Panc1 (cell line): ENCODE measurements around the gene ADAMTS13. TPM values are rescaled to one million over a fixed set of nuclear protein-coding genes. Genes with fewer than 3 reads are reported as not detected.

ENCODE experiments used
- ATAC-seq: fragments of 200-7000 bp; cut with Tn5 transposase; 2 replicates; pipeline ENCODE4 v1.9.1; 2020; ENCODE audit warnings: mild to moderate bottlenecking, moderate library complexity
- BruUV-seq: library from RNA; stranded (reverse); fragments of 400-500 nt; replicated peaks from 2 replicates; lab custom pipeline; 2021; lab: Mats Ljungman, UMichigan
- CTCF ChIA-PET: fragments of 300-600 bp; sonication (Branson Sonifier 250); formaldehyde crosslinking; loops from one replicate; lab custom pipeline; 2022; ENCODE audit warnings: antibody characterized with exemption; lab: Charles Lee
- POLR2A ChIA-PET: fragments of 300-600 bp; sonication (Branson Sonifier 250); formaldehyde crosslinking; loops from one replicate; lab custom pipeline; 2022; ENCODE audit warnings: antibody characterized with exemption; lab: Charles Lee
- DNase-seq: peaks from one replicate; pipeline ENCODE4 v3.0.0-alpha.2; 2010; ENCODE audit warnings: low read depth, low spot score
- H3K27ac ChIP-seq: 2 replicates; pipeline ENCODE4 v1.5.1; 2011; ENCODE audit warnings: mild to moderate bottlenecking, low read length, inconsistent platforms
- H3K27me3 ChIP-seq: fragments of 200-500 bp; sonication (Bioruptor generic); 2 replicates; pipeline ENCODE4 v1.6.0; 2014; ENCODE audit warnings: low read length, inconsistent platforms; ENCODE audit not compliant: control insufficient read depth, insufficient read depth
- H3K36me3 ChIP-seq: fragments of 200-500 bp; sonication (Bioruptor generic); 2 replicates; pipeline ENCODE4 v1.5.1; 2014; ENCODE audit warnings: inconsistent platforms, mild to moderate bottlenecking, low read length, moderate library complexity; ENCODE audit not compliant: control insufficient read depth, insufficient read depth
- H3K4me1 ChIP-seq: 2 replicates; pipeline ENCODE4 v1.5.1; 2011; ENCODE audit warnings: inconsistent platforms, mild to moderate bottlenecking, low read length, moderate library complexity; ENCODE audit not compliant: control insufficient read depth, insufficient read depth
- H3K4me3 ChIP-seq, 2 experiments: 2 replicates each; pipeline ENCODE4 v1.5.1; 2011 to 2012; ENCODE audit warnings: low read depth in 2 of 2, low read length in 2 of 2, mild to moderate bottlenecking in 2 of 2, inconsistent platforms in 1 of 2, moderate library complexity in 1 of 2
- H3K9me3 ChIP-seq: fragments of 200-500 bp; sonication (Bioruptor generic); 2 replicates; pipeline ENCODE4 v1.5.1; 2014; ENCODE audit warnings: low read depth, mild to moderate bottlenecking, inconsistent platforms, low read length, moderate library complexity; ENCODE audit not compliant: control insufficient read depth, insufficient read depth
- POLR2AphosphoS5 ChIP-seq: IDR thresholded peaks from 2 replicates; pipeline ENCODE4 v1.6.1; 2012; ENCODE audit warnings: mild to moderate bottlenecking, low read depth, low read length, moderate library complexity
- SIN3A ChIP-seq: IDR thresholded peaks from 2 replicates; pipeline ENCODE4 v1.6.1; 2012; ENCODE audit warnings: low read depth, mild to moderate bottlenecking, low read length, moderate library complexity, borderline replicate concordance; ENCODE audit not compliant: insufficient read depth
- TCF7L2 ChIP-seq: IDR thresholded peaks from 2 replicates; pipeline ENCODE4 v1.6.1; 2011; ENCODE audit warnings: mild to moderate bottlenecking, low read depth, low read length, inconsistent platforms
- in situ Hi-C: cut with HindIII; loops from 2 replicates; pipeline ENCODE4 v1.10.0; 2016; ENCODE audit warnings: low sequenced_read_pairs, low pct_unique_long_range_greater_than_20kb
- intact Hi-C: fragments of 100-400 bp; cut with micrococcal nuclease; formaldehyde crosslinking; loops from one replicate; pipeline ENCODE4 v1.10.0; 2022; ENCODE audit not compliant: unreplicated experiment
- total RNA-seq: library from RNA; stranded (reverse); gene quantifications from one replicate; pipeline ENCODE4 v1.2.1, GENCODE V29; 2021; ENCODE audit not compliant: unreplicated experiment
- TF ChIP-seq, protein P1 (sequence below): fragments of 450-650 bp; IDR thresholded peaks from 2 replicates; pipeline ENCODE4 v1.5.1; 2017; ENCODE audit warnings: mild to moderate bottlenecking
- TF ChIP-seq, protein P2 (sequence below), 2 experiments: IDR thresholded peaks; 2 replicates each; pipeline ENCODE4 v1.6.1; 2011 to 2012; ENCODE audit warnings: low read depth in 2 of 2, control low read depth in 1 of 2, low read length in 1 of 2, mild to moderate bottlenecking in 1 of 2, moderate library complexity in 1 of 2; ENCODE audit not compliant: insufficient read depth in 1 of 2

Gene ADAMTS13
- total RNA-seq, 1 experiment from 2014 or later: 3.4 TPM

DNA sequence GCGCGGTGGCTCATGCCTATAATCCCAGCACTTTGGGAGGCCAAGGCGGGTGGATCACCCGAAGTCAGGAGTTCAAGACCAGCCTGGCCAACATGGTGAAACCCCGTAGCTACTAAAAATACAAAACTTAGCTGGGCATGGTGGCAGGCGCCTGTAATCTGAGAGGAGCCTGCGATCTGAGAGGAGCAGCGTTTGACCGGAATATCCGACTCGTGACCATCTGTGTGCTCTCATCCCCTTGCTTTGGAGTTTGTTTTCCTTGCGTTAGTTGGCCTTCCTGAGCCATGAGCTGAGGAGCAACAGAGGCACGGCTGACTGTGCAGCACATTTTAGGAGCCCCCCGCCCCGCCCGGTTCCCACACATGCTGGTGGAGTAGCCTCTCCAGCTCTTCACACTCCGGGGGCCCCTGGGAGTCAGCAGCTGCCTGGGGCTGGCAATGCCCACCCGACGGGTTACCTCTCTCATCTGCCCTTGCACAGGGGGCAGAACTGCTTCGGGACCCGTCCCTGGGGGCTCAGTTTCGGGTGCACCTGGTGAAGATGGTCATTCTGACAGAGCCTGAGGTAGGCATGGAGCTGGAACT is 3.0 kb downstream of the ADAMTS13 start:
- in situ Hi-C loops: no loop called here
- H3K9me3 ChIP-seq: no peaks in the 10 kb centered on the region
- TF ChIP-seq, protein P1, sequence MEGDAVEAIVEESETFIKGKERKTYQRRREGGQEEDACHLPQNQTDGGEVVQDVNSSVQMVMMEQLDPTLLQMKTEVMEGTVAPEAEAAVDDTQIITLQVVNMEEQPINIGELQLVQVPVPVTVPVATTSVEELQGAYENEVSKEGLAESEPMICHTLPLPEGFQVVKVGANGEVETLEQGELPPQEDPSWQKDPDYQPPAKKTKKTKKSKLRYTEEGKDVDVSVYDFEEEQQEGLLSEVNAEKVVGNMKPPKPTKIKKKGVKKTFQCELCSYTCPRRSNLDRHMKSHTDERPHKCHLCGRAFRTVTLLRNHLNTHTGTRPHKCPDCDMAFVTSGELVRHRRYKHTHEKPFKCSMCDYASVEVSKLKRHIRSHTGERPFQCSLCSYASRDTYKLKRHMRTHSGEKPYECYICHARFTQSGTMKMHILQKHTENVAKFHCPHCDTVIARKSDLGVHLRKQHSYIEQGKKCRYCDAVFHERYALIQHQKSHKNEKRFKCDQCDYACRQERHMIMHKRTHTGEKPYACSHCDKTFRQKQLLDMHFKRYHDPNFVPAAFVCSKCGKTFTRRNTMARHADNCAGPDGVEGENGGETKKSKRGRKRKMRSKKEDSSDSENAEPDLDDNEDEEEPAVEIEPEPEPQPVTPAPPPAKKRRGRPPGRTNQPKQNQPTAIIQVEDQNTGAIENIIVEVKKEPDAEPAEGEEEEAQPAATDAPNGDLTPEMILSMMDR: no peak
- ChIA-PET POLR2A (no interaction called here), CTCF (interaction anchor here (0.6 kb wide), 1 partner anchor 63 kb away, joined by 5 read pairs; no protein-coding TSS in a partner anchor)
- BruUV-seq: no TSS peak
- H3K4me1 ChIP-seq: peaks cover 6% of the 10 kb centered on the region; the same call in 1 of the 2 replicates
- intact Hi-C loops: no loop called here
- DNase-seq (no peak), ATAC-seq (no peak)
- H3K27me3 ChIP-seq: no peaks in the 10 kb centered on the region
- no peaks in the 10 kb centered on the region for H3K36me3 ChIP-seq
- no peak overlapping the region for H3K4me3 ChIP-seq
- H3K27ac ChIP-seq: no peak overlapping the region

DNA sequence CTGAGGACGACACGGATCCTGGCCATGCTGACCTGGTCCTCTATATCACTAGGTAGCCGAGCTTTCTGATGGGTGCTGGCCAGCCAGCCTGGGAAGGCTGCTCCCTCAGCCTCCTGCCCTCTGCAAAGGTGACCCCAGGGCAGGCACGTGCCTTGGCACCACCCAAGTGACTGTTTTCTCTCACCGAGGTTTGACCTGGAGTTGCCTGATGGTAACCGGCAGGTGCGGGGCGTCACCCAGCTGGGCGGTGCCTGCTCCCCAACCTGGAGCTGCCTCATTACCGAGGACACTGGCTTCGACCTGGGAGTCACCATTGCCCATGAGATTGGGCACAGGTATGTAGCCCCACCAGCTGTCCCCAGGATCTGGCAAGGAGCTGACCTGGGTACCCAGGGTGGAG is 3.8 kb downstream of the ADAMTS13 start:
- ATAC-seq (no peak), DNase-seq (no peak)
- ChIA-PET POLR2A (no interaction called here), CTCF (no interaction called here)
- Histone ChIP-seq H3K9me3 (no peaks in the 10 kb centered on the region), H3K27me3 (no peaks in the 10 kb centered on the region), H3K4me3 (no peak overlapping the region), H3K27ac (no peak overlapping the region), H3K4me1 (peaks cover 6% of the 10 kb centered on the region; the same call in 1 of the 2 replicates), H3K36me3 (no peaks in the 10 kb centered on the region)
- TF ChIP-seq, protein P1: no peak
- TF ChIP-seq TCF7L2: no peak
- TF ChIP-seq POLR2AphosphoS5: no peak
- no peak for TF ChIP-seq SIN3A
- TF ChIP-seq, protein P2, sequence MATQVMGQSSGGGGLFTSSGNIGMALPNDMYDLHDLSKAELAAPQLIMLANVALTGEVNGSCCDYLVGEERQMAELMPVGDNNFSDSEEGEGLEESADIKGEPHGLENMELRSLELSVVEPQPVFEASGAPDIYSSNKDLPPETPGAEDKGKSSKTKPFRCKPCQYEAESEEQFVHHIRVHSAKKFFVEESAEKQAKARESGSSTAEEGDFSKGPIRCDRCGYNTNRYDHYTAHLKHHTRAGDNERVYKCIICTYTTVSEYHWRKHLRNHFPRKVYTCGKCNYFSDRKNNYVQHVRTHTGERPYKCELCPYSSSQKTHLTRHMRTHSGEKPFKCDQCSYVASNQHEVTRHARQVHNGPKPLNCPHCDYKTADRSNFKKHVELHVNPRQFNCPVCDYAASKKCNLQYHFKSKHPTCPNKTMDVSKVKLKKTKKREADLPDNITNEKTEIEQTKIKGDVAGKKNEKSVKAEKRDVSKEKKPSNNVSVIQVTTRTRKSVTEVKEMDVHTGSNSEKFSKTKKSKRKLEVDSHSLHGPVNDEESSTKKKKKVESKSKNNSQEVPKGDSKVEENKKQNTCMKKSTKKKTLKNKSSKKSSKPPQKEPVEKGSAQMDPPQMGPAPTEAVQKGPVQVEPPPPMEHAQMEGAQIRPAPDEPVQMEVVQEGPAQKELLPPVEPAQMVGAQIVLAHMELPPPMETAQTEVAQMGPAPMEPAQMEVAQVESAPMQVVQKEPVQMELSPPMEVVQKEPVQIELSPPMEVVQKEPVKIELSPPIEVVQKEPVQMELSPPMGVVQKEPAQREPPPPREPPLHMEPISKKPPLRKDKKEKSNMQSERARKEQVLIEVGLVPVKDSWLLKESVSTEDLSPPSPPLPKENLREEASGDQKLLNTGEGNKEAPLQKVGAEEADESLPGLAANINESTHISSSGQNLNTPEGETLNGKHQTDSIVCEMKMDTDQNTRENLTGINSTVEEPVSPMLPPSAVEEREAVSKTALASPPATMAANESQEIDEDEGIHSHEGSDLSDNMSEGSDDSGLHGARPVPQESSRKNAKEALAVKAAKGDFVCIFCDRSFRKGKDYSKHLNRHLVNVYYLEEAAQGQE (IDR thresholded peaks at IDR 0.05; ENCODE audit: insufficient read depth in 1 of 2, low read depth in 2 of 2, low read length in 1 of 2): no peak
- intact Hi-C loops: no loop called here
- BruUV-seq: no TSS peak
- in situ Hi-C loops: no loop called here
